ENCODE results near the gene C5AR2.
"Not testable (repeated sequence)": the region's sequence is repeated elsewhere in the genome, so short reads cannot be mapped to it uniquely, and the experiment has no call there.

The C5AR2 gene

DNA sequence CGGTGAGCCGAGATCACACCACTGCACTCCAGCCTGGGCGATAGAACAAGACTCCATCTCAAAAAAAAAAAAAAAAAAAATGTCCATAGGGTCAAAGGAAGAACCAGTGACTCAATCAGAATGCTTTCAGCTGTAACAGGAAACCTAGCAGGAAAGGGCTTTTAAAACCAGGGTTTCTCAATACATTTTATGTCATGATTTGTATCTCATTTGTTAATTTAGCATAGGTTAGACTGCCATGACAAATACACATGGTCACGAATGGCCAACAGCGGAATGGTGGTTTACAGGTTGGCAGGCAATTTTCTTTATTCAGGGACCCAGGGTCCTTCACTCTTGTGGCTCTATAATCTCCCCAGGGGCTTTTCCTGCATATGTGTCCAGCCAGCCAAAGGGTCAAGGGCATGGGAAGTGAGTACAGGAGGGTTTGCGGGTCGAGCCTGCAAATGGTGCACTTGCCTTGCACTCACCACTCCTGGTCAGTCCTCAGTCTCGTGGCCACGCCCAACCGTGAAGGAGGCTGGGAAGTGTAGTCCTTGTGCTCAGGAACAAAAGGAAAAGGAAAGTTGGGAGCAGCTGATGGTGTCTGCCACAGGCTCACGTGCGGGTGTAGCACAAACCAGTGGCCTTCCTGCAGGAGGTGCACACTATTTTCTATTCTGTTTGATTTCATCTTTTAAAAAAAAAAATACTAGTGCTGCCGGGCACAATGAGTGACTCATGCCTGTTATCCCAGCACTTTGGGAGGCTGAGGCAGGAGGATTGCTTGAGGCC, 32.0 kb downstream of the C5AR2 start:
- Histone ChIP-seq H3K27ac (ENCODE audit: low read depth, low read length) (no peak overlapping the region), H3K36me3 (ENCODE audit: control insufficient read depth, insufficient read depth, low read length) (peaks cover 79% of the 10 kb centered on the region), H3K9ac (ENCODE audit: low read depth, low read length) (no peak overlapping the region)

DNA sequence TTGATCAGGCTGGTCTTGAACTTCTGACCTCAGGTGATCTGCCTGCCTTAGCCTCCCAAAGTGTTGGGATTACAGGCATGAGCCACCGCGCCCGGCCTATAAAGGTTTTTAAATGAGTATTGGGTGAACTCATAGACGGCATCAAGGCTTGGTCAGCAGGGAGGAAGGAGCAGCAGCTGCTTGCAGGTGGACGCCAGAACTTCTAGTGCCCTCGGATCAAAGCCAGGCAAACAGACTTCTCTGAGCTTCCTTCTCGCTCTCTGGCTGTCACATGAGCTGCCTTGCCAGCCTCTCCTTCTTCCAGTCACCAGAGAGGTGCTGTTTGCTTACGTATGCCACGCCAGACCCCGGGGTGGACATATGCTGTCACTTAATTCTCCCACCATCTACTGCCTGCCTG, 33.5 kb downstream of the C5AR2 start:
- H3K9ac ChIP-seq (ENCODE audit: low read depth, low read length); H3K27me3 ChIP-seq (ENCODE audit: control insufficient read depth, insufficient read depth, low read length); H3K4me3 ChIP-seq (ENCODE audit: low read depth, low read length); H3K4me1 ChIP-seq (ENCODE audit: control insufficient read depth, insufficient read depth, low read length); H3K9me3 ChIP-seq (ENCODE audit: control insufficient read depth, insufficient read depth, low read length); H3K27ac ChIP-seq (ENCODE audit: low read depth, low read length): not testable (repeated sequence)
- H3K36me3 ChIP-seq (ENCODE audit: control insufficient read depth, insufficient read depth, low read length) = peaks cover 81% of the 10 kb centered on the region

More for the DNA sequence above, 32.0 kb downstream of the C5AR2 start:
- no peak overlapping the region for H3K4me3 ChIP-seq (ENCODE audit: low read depth, low read length)
- H3K9me3 ChIP-seq (ENCODE audit: control insufficient read depth, insufficient read depth, low read length) = no peaks in the 10 kb centered on the region
- no peaks in the 10 kb centered on the region for H3K4me1 ChIP-seq (ENCODE audit: control insufficient read depth, insufficient read depth, low read length)
- H3K27me3 ChIP-seq (ENCODE audit: control insufficient read depth, insufficient read depth, low read length) = no peaks in the 10 kb centered on the region

DNA sequence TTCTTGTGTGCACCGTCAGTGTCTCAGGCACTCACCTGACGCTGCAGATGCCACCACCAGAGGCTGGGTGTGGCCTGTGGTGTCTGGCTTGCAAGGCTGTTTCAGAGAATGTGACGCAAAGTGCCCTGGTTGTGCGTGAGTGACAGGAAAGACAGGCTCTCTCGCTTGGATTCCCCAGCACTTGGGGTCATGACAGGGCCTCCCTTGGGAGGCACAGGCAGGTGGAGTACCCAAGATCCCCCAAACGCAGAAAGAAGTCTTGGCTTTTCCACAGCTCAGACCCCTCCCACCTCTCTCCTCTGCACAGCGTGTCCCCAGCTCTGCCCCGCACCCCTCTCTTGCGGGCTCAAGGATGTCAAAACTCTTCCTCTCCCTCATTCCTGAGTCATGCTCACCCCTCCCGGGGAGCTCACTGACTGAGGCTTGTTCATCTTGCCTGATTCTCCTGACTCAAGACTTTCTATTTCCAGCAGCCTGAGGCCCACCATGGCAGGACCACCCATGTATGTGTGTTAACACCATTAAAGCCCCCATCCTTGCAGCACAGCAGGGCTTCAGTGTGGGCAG, 38.2 kb downstream of the C5AR2 start:
- no peaks in the 10 kb centered on the region for H3K27me3 ChIP-seq (ENCODE audit: control insufficient read depth, insufficient read depth, low read length)
- H3K4me1 ChIP-seq (ENCODE audit: control insufficient read depth, insufficient read depth, low read length) = no peaks in the 10 kb centered on the region
- no peaks in the 10 kb centered on the region for H3K9me3 ChIP-seq (ENCODE audit: control insufficient read depth, insufficient read depth, low read length)
- no peak overlapping the region for H3K4me3 ChIP-seq (ENCODE audit: low read depth, low read length)
- peaks cover 83% of the 10 kb centered on the region for H3K36me3 ChIP-seq (ENCODE audit: control insufficient read depth, insufficient read depth, low read length)
- no peak overlapping the region for H3K9ac ChIP-seq (ENCODE audit: low read depth, low read length)
- no peak overlapping the region for H3K27ac ChIP-seq (ENCODE audit: low read depth, low read length)

DNA sequence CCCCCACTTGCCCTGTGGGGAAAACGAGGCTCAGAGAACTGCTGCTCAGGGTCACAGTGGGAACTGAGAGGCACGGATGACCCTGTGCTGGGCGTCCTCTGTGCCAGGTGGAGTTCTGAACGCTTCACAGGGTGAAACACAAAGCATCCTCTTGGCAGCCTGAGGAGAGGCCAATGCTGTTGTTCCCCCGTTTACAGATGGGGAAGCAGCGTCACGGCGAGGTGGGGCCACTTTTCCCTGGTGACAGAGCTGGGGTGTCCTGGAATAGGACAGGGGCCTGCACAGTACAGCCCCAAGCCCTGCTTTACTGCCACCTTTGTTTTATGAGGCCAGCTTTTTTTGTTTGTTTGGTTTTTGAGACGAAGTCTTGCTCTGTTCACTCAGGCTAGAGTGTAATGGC, 39.3 kb downstream of the C5AR2 start:
- H3K27ac ChIP-seq (ENCODE audit: low read depth, low read length) = no peak overlapping the region
- peaks cover 86% of the 10 kb centered on the region for H3K36me3 ChIP-seq (ENCODE audit: control insufficient read depth, insufficient read depth, low read length)
- H3K4me1 ChIP-seq (ENCODE audit: control insufficient read depth, insufficient read depth, low read length) = no peaks in the 10 kb centered on the region
- H3K4me3 ChIP-seq (ENCODE audit: low read depth, low read length) = no peak overlapping the region
- H3K27me3 ChIP-seq (ENCODE audit: control insufficient read depth, insufficient read depth, low read length) = no peaks in the 10 kb centered on the region
- H3K9me3 ChIP-seq (ENCODE audit: control insufficient read depth, insufficient read depth, low read length) = no peaks in the 10 kb centered on the region
- H3K9ac ChIP-seq (ENCODE audit: low read depth, low read length) = no peak overlapping the region

DNA sequence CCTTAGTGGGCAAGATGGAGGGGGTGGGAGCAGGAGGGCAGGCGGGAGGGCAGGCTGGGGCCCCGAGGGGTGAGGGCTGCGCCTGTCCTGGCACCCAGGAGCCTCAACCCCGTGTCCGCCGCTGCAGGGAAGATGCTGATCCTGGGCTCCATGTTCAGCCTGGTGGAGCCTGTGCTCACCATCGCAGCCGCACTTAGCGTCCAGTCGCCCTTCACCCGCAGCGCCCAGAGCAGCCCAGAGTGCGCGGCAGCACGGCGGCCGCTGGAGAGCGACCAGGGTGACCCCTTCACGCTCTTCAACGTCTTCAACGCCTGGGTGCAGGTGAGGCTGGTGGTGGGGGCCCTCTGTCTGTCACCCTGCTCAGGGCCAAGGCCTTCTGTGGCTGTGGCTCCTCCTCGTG, 40.6 kb downstream of the C5AR2 start:
- Histone ChIP-seq H3K4me3 (ENCODE audit: low read depth, low read length) (no peak overlapping the region), H3K36me3 (ENCODE audit: control insufficient read depth, insufficient read depth, low read length) (peaks cover 91% of the 10 kb centered on the region), H3K9ac (ENCODE audit: low read depth, low read length) (no peak overlapping the region), H3K4me1 (ENCODE audit: control insufficient read depth, insufficient read depth, low read length) (no peaks in the 10 kb centered on the region), H3K27ac (ENCODE audit: low read depth, low read length) (no peak overlapping the region), H3K27me3 (ENCODE audit: control insufficient read depth, insufficient read depth, low read length) (no peaks in the 10 kb centered on the region), H3K9me3 (ENCODE audit: control insufficient read depth, insufficient read depth, low read length) (no peaks in the 10 kb centered on the region)

- Histone ChIP-seq H3K27me3 (ENCODE audit: control insufficient read depth, insufficient read depth, low read length) (no peaks in the 10 kb centered on the region), H3K27ac (ENCODE audit: low read depth, low read length) (no peak overlapping the region), H3K4me1 (ENCODE audit: control insufficient read depth, insufficient read depth, low read length) (no peaks in the 10 kb centered on the region), H3K36me3 (ENCODE audit: control insufficient read depth, insufficient read depth, low read length) (peaks cover 98% of the 10 kb centered on the region), H3K9ac (ENCODE audit: low read depth, low read length) (no peak overlapping the region), H3K9me3 (ENCODE audit: control insufficient read depth, insufficient read depth, low read length) (no peaks in the 10 kb centered on the region), H3K4me3 (ENCODE audit: low read depth, low read length) (no peak overlapping the region)
Measured at GRCh38 chr19:47373246-47374240, 41.6 kb downstream of the C5AR2 start.

GRCh38 chr19:47374876-47375693, 43.1 kb downstream of the C5AR2 start:
- Histone ChIP-seq H3K4me3 (ENCODE audit: low read depth, low read length) (no peak overlapping the region), H3K4me1 (ENCODE audit: control insufficient read depth, insufficient read depth, low read length) (no peaks in the 10 kb centered on the region), H3K36me3 (ENCODE audit: control insufficient read depth, insufficient read depth, low read length) (peaks cover 93% of the 10 kb centered on the region), H3K9me3 (ENCODE audit: control insufficient read depth, insufficient read depth, low read length) (no peaks in the 10 kb centered on the region), H3K27ac (ENCODE audit: low read depth, low read length) (no peak overlapping the region), H3K9ac (ENCODE audit: low read depth, low read length) (no peak overlapping the region), H3K27me3 (ENCODE audit: control insufficient read depth, insufficient read depth, low read length) (no peaks in the 10 kb centered on the region)

GRCh38 chr19:47375694-47376588, 44.0 kb downstream of the C5AR2 start:
- Histone ChIP-seq H3K9ac (ENCODE audit: low read depth, low read length) (no peak overlapping the region), H3K27ac (ENCODE audit: low read depth, low read length) (no peak overlapping the region), H3K9me3 (ENCODE audit: control insufficient read depth, insufficient read depth, low read length) (no peaks in the 10 kb centered on the region)

DNA sequence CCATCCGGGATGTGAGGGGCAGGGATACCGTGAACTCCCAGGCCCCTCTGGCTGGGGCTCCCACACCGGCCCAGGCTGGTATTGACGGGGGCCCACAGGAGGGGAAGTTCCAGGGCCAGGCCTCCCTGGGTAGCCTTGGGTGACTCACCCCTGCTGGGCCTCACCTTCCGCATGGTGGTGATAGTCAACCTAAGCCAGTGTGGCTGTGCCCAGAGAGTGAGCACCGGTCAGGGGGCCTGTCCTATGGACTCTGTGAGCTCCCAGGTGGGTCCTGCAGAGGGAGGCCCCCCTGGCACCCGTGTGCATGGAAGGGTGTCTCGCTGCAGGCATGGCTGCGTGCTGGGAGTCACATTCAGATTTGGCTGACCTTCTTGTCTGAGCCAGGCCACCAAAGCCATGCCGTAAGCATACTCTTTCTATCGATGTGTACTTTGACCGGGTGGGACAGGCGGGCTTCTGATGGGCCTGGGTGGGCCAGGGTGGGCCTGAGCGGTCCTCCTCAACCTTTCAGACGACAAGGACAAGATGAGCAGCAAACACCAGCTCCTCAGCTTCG, 44.7 kb downstream of the C5AR2 start:
- Histone ChIP-seq H3K27ac (ENCODE audit: low read depth, low read length) (no peak overlapping the region), H3K36me3 (ENCODE audit: control insufficient read depth, insufficient read depth, low read length) (peaks cover 94% of the 10 kb centered on the region), H3K9ac (ENCODE audit: low read depth, low read length) (no peak overlapping the region), H3K27me3 (ENCODE audit: control insufficient read depth, insufficient read depth, low read length) (no peaks in the 10 kb centered on the region), H3K4me3 (ENCODE audit: low read depth, low read length) (no peak overlapping the region), H3K9me3 (ENCODE audit: control insufficient read depth, insufficient read depth, low read length) (no peaks in the 10 kb centered on the region), H3K4me1 (ENCODE audit: control insufficient read depth, insufficient read depth, low read length) (no peaks in the 10 kb centered on the region)

More at GRCh38 chr19:47375694-47376588, 44.0 kb downstream of the C5AR2 start:
- Histone ChIP-seq H3K36me3 (ENCODE audit: control insufficient read depth, insufficient read depth, low read length) (peaks cover 93% of the 10 kb centered on the region), H3K27me3 (ENCODE audit: control insufficient read depth, insufficient read depth, low read length) (no peaks in the 10 kb centered on the region), H3K4me1 (ENCODE audit: control insufficient read depth, insufficient read depth, low read length) (no peaks in the 10 kb centered on the region), H3K4me3 (ENCODE audit: low read depth, low read length) (no peak overlapping the region)

All from HUES48 (cell line).